Measurements from ENCODE around the gene RUFY1. TPM values are rescaled to one million over a fixed set of nuclear protein-coding genes. Genes with fewer than 3 reads are reported as not detected.
A peak's percentile ranks its signal among the peaks of the same experiment; 100 is the strongest.

RUFY1 gene
- total and polyA plus RNA-seq, 9 of the 15 experiments (the other 6 are each of a cell fraction or from before 2014, with no cell fraction given): 5.0 to 41.7 (median 29.6) TPM

DNA sequence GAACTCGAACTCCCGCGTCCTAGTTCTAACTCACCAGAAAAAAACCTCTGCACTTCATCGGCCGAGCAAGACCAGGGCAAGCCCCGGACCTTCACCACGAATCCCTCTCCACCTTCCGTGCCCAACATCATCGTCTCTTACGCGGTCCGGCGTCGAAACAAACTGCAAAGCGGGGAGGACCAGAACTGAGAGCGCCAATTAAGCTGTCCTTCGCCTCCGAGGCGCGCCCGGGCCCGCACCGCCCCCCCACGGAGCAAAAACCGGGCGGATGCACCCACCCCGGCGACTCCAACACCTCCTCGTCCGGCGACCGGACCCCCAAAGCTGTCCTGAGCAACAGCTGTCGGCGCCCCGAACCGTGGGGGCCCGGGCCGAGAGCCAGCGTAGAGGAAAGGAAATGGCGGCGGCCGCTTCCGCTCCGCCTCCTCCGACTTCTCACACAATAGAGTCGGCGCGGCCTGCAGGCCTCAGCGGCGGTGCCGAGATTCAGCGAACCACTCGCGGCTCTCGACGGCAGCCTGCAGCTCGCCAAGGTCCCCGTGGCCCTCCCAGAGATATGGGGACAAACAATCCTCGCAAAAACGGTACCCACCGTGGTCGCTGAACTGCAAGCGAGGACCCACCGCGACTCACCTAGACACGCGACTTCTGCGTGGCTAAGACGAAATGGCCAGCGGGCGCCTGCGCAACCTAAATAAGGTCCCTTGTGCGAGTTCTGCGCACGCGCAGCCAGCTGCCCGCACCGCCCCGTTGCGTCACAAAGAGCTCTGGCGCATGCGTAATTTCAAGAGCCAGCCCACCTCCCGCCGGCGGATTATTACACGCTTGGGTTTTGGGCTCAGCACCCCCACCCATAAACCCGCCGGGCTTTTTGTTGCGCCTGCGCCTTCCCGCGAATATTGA is 72.9 kb downstream of the RUFY1 start, which contains the start of gene HNRNPH1 (continued):
- no peak for TF ChIP-seq MYNN (IDR thresholded peaks at IDR 0.05)
- TF ChIP-seq MYNN (CRISPR knock-in tag; IDR thresholded peaks at IDR 0.05): no peak
- peak; percentile 100 for TF ChIP-seq SUPT5H (IDR thresholded peaks at IDR 0.05)
- no peak for TF ChIP-seq IRF2 (CRISPR knock-in tag; IDR thresholded peaks at IDR 0.05)
- no peak for TF ChIP-seq DEAF1 (CRISPR knock-in tag; IDR thresholded peaks at IDR 0.05)
- TF ChIP-seq WHSC1 (IDR thresholded peaks at IDR 0.05; ENCODE audit: low read length): no peak
- TF ChIP-seq, protein P1, sequence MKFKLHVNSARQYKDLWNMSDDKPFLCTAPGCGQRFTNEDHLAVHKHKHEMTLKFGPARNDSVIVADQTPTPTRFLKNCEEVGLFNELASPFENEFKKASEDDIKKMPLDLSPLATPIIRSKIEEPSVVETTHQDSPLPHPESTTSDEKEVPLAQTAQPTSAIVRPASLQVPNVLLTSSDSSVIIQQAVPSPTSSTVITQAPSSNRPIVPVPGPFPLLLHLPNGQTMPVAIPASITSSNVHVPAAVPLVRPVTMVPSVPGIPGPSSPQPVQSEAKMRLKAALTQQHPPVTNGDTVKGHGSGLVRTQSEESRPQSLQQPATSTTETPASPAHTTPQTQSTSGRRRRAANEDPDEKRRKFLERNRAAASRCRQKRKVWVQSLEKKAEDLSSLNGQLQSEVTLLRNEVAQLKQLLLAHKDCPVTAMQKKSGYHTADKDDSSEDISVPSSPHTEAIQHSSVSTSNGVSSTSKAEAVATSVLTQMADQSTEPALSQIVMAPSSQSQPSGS (CRISPR knock-in tag; IDR thresholded peaks at IDR 0.05): no peak
- no peak for TF ChIP-seq RBM17 (IDR thresholded peaks at IDR 0.05; ENCODE audit: borderline replicate concordance, low read depth, low read length)
- TF ChIP-seq TCF7L2 (IDR thresholded peaks at IDR 0.05; ENCODE audit: low read depth, low read length): no peak
- TF ChIP-seq HNRNPL (IDR thresholded peaks at IDR 0.05; ENCODE audit: low read depth, low read length): peak; percentile 76; the same call in 1 of the 2 replicates
- no peak for TF ChIP-seq CCAR2 (IDR thresholded peaks at IDR 0.05; ENCODE audit: low read depth, low read length)
- TF ChIP-seq NFIC (IDR thresholded peaks at IDR 0.05): peak; percentile 57
- TF ChIP-seq ZBTB34 (CRISPR knock-in tag; IDR thresholded peaks at IDR 0.05): no peak
- peak; percentile 17; the same call in 1 of the 2 replicates for TF ChIP-seq ILF3 (IDR thresholded peaks at IDR 0.05; ENCODE audit: borderline replicate concordance)
- TF ChIP-seq ZNF445 (CRISPR knock-in tag; IDR thresholded peaks at IDR 0.05; ENCODE audit: low read depth): no peak
- TF ChIP-seq ZKSCAN8 (CRISPR knock-in tag; IDR thresholded peaks at IDR 0.05): no peak
- no peak for TF ChIP-seq SMARCB1 (IDR thresholded peaks at IDR 0.05; ENCODE audit: insufficient read length, low read depth)
- 0 out of 2 replicates have a peak, but pooled peaks have one; percentile 43 for TF ChIP-seq ZNF766 (CRISPR knock-in tag; conservative IDR thresholded peaks at IDR 0.05)
- no peak for TF ChIP-seq EZH2 (IDR thresholded peaks at IDR 0.05; ENCODE audit: borderline replicate concordance, low read depth, low read length)
- TF ChIP-seq RB1 (IDR thresholded peaks at IDR 0.05; ENCODE audit: low read depth): peak; percentile 15; the same call in 1 of the 2 replicates
- no peak for TF ChIP-seq ZC3H8 (IDR thresholded peaks at IDR 0.05)
- no peak for TF ChIP-seq EWSR1 (IDR thresholded peaks at IDR 0.05; ENCODE audit: borderline replicate concordance, low read depth, partially characterized antibody)
- peak; percentile 64 for TF ChIP-seq PCBP2 (IDR thresholded peaks at IDR 0.05; ENCODE audit: low read depth, low read length, poor library complexity, severe bottlenecking)
- peak; percentile 75 for TF ChIP-seq CCNT2 (IDR thresholded peaks at IDR 0.05; ENCODE audit: borderline replicate concordance, extremely low read depth, insufficient read length, low read depth, low read length)
